GM19239 (cell line): Measurements from ENCODE around the gene CHRNA4.

Source experiments
- DNase-seq: peaks from one replicate; pipeline ENCODE4 v3.0.0; 2011; ENCODE audit warnings: low spot score; ENCODE audit not compliant: insufficient read length
- FAIRE-seq: peaks from 2 replicates; lab custom pipeline; 2011; peaks lifted over from hg19 to GRCh38; lab: Jason Lieb, UNC

The CHRNA4 gene

DNA sequence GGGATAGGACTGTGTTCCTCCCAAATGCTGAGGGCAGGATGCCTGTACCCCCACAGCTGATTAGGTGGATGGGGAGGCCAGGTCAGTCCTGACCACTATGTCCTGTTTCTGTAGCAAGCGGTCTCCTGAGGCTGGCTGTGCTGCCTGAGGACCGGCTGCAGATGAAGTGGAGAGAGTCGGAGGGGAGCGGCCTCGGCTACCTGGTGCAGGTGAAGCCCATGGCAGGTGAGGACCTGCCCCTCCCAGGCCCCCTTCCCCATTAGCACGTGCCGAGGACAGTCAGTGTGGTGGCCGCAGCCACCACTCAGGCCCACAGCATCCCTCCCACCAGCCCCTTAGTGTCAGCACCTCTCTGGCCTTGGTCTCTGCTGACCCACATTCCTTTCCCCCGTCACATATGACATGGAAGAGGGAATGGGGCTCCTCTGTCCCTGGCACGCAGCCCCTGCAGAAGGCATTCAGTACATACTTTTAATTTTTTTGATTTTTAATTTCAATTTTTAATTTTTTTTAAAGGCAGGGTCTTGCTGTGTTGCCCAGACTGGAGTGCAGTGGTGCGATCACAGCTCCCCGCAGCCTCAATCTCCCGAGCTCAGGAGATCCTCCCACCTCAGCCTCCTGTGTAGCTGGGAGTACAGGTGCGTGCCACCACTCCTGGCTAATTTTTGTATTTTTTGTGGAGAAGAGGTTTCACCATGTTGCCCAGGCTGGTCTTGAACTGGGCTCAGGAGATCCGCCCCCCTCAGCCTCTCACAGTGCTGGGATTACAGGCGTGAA lies 63.2 kb downstream of the CHRNA4 start:
- no peak for DNase-seq
- no peak for FAIRE-seq

DNA sequence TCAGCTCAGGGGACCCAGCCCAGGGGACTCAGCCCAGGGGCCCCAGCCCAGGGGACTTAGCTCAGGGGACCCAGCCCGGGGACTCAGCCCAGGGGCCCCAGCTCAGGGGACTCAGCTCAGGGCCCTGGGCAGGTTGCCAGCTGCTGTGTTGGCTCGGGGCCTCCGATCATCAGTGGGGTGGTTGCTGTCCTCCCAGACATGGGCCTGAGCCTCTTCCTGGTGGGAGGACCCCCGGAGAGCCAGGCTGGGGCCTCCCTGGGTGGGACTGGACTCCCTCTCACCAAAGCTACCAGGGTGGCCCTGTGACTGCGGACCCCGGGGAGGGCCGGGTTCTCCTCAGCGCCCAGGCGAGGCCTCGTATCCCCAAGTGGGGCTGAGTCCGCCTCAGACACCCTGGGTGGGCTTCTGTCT lies 63.8 kb downstream of the CHRNA4 start:
- no peak for DNase-seq
- no peak for FAIRE-seq

DNA sequence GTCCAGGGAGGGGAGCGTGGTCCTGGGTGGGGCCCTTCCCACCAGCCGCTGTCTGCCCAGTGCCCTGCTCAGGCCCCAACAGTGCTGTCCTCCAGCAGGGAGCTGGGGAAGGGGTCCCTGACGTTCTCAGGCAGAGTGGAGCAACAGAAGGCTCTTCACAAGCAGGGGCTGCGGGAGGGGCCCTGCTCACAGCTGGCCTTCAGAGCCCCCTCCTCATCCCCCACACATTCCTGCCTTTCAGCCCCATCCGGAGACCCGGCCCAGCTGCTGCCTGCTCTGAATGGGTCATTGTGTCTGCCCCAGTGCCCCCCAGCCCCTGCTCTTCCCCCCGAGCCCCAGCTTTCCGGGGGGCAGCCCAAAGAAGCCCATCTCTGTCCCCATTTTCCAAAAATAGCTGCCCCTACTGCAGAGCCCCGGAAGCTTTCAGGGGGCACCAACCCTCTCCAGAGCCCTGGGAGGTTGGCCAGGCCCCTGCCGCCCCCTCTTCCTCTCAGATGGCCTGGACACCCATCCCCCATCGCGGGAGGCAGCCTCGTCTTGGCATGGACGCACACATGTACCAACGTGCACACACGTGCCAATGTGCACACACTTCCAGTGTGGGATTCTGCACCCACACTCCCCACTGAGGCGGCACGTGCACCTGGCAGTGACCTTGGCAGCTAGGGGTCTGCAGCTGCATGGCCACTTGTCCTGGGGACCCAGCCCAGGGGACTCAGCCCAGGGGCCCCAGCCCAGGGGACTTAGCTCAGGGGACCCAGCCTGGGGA lies 64.4 kb downstream of the CHRNA4 start:
- FAIRE-seq (no peak), DNase-seq (no peak)

DNA sequence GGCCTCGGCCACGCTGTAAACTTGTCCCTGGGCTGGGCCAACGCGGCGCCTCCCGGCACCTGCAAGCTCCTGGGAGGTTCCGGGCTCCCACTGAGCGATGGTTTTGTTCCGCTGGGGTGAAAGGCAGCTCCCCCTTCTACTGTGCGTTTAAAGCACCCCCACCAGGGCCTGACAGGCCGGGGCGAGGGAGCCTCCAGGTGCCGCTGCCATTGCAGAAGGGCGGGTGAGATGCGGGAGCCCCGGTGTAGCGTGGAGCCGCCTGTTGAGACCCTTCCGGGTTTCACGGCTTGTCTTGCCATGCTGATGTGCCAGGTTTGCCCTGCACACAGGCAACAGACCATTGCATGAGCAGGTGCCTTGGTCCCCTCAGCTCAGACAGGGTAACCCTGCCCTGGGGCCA lies 65.3 kb downstream of the CHRNA4 start:
- DNase-seq (no peak), FAIRE-seq (no peak)

DNA sequence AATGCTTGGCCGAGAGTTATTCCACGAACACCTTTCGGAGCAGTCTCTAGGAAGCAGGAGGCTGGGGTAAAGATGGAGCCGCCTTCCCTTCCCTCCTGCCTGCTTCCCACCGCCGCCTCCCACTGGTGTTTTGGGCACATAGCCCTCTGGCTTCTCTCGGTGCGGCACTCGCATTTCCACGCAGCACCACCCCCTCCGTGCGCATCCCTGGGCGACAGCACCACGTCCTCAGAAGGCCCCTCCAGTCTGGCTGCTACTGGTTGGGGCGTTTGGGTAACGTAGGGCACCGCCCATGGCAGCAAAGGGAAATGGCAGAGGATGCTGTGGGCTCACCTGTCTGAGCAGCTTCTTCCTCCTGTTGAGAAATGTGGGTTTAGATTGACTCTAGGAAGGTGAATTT lies 65.7 kb downstream of the CHRNA4 start:
- FAIRE-seq (no peak), DNase-seq (no peak)

DNA sequence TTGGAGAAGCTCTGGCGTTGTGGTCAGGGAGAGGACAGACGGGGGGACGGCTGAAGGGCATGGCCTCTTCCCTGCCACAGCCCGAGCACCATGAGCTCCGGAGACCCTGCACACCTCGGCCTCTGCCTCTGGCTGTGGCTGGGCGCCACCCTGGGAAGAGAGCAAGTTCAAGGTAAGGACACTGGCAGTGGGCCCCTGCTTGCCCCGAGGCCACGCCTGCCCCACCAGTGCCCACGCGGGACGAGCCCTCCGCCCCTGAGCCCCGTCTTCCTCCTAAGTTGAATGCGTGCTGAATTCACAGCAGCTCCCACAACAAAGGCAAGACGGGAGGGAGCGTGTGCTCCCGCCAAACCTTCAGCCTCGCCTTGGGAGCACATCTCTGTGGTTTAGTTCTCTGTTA lies 66.1 kb downstream of the CHRNA4 start:
- DNase-seq, result no peak
- no peak for FAIRE-seq

DNA sequence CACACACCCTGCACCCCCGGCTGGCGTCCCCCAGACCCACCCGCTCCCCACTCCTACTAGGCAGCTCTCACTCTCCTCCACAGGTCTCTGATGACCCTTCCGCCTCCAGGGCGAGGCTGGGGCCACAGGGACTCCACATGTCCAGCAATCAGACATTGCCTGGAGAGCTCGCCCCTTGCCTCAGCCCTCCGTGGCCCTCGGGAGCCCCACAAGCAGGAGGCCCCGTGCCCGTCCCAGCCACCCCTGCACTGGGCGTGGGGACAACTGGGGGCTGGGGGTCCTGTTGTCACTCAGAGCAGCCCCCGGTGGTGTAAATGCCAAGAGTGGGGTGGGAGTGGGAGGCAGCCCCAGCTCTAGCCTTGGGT lies 66.6 kb downstream of the CHRNA4 start:
- FAIRE-seq (no peak), DNase-seq (no peak)

DNA sequence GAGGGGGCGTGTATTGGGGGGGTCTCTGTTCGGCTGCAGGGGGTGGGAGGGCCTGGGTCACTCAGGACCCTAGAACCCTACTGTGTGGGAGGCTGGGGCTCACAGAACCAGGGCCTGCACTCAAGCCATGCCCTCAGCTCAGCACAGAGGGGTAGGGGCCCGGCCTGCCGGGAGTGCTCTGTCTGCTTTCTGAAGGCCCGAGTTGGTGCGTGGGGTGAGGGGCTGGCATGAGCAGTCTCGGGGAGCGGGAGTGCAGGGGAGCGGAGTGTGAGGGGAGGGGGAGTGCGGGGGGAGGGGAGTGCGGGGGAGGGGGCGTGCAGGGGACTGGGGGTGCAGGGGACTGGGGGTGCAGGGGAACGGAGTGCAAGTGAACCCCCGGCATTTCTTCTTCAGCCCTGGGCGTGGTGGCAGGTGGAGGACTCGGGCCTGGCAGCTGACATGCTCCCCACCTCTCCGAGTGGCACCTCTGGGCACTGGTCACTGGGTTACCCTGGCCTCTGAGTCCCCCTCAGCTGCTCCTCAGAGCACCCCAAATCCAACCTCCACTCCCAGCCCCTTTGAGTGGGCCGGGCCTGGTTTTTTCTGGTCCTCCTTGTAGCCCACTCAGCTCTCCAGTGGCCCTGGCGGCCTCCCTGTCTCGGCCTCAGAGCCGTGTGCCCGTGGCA lies 67.1 kb downstream of the CHRNA4 start:
- FAIRE-seq (no peak), DNase-seq (no peak)

DNA sequence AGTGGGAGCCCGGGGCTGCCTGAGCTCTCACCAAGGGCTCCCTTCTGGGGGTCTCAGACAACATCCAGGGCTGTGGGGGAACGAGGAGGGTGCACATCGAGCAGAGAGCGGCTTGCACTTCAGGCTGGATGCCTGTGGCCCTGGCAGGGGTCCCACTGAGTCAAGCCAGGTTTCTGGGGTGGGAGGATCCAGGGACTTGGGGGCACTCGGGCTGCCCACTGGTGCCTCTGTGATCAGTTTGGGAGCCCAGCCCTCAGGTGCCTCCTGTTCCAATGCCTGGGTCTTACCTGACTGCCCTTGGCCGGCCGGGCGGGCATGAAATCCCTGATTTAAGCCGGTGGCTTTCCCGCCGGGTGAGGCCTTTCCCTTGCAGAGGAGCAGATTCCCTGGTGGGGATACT lies 67.7 kb downstream of the CHRNA4 start:
- no peak for DNase-seq
- no peak for FAIRE-seq
